Epithelial cell of esophagus (primary cell): Measurements from ENCODE around the gene OR56A4.

Experiments used
- DNase-seq: peaks from one replicate; pipeline ENCODE4 v3.0.0; 2010; ENCODE audit warnings: low read depth
- H3K4me3 ChIP-seq: 2 replicates; pipeline ENCODE4 v1.5.1; 2011; ENCODE audit warnings: mild to moderate bottlenecking, low read length, control low read depth
- TF ChIP-seq, protein P1 (sequence below): IDR thresholded peaks from 2 replicates; pipeline ENCODE4 v1.5.1; 2011; ENCODE audit warnings: low read depth, mild to moderate bottlenecking, low read length, control low read depth, inconsistent platforms; ENCODE audit not compliant: insufficient read depth; ENCODE audit errors: missing control alignments

OR56A4 gene

GRCh38 chr11:6025056-6025455 lies 18.3 kb upstream of the OR56A4 start:
- no peak overlapping the region for H3K4me3 ChIP-seq
- DNase-seq, result no peak
- TF ChIP-seq, protein P1, sequence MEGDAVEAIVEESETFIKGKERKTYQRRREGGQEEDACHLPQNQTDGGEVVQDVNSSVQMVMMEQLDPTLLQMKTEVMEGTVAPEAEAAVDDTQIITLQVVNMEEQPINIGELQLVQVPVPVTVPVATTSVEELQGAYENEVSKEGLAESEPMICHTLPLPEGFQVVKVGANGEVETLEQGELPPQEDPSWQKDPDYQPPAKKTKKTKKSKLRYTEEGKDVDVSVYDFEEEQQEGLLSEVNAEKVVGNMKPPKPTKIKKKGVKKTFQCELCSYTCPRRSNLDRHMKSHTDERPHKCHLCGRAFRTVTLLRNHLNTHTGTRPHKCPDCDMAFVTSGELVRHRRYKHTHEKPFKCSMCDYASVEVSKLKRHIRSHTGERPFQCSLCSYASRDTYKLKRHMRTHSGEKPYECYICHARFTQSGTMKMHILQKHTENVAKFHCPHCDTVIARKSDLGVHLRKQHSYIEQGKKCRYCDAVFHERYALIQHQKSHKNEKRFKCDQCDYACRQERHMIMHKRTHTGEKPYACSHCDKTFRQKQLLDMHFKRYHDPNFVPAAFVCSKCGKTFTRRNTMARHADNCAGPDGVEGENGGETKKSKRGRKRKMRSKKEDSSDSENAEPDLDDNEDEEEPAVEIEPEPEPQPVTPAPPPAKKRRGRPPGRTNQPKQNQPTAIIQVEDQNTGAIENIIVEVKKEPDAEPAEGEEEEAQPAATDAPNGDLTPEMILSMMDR, result no peak

- TF ChIP-seq, protein P1, result peak; percentile 69
- H3K4me3 ChIP-seq, result no peak overlapping the region
- DNase-seq, result peak; percentile 64
Measured at GRCh38 chr11:6022956-6023355, 16.2 kb upstream of the OR56A4 start.

DNA sequence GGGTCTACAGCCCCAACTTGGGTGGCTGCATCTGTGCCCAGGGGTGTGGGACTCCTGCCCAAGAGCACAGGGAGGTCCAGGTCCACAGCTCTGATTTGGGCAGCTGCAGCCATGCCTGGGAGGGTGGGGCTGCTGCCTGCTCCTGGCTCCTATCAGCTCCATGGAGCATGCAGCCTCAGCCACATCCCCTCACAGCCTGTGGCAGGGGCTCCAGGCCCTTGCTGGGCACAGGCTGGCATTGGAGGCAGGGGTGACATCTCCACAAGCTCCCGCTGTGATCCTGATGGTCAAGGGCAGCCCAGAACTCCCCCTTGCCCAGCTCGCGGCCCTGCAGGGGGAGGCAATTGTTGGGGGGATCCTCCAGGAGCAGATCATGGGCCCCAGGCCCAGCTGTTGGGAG lies 6.3 kb upstream of the OR56A4 start:
- DNase-seq, result no peak
- no peak overlapping the region for H3K4me3 ChIP-seq
- TF ChIP-seq, protein P1, result no peak

DNA sequence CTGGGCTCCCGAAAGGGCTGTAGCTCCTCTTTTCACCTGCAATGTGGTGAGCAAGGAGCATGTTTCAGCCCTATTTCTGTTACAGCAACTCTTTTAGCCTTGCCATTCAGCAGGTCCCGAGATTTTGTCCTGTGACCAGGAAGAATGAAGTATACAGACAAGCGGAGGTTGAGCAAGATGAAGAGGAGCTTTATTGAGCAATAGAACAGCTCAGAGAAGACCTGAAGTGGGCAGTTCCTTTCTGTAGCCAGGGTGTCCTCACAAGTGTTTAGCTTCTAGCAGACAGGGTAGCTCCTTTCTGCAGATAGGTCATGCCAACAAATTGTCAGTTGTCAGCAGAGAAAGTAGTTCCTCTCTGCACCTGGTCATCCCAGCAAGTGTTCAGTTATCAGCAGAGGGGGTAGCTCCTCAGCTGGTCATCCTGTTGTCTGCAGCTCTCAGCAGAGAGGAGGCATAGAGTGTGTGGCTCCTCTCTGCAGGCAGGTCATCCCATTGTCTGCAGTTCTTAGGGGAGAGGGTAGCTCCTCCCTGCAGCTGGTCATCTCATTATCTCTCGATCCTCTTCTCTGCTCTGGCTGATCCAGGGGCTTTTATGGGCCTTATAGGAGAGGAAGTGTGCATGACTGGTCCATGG lies 5.4 kb upstream of the OR56A4 start:
- H3K4me3 ChIP-seq, result no peak overlapping the region
- TF ChIP-seq, protein P1, result no peak
- no peak for DNase-seq

DNA sequence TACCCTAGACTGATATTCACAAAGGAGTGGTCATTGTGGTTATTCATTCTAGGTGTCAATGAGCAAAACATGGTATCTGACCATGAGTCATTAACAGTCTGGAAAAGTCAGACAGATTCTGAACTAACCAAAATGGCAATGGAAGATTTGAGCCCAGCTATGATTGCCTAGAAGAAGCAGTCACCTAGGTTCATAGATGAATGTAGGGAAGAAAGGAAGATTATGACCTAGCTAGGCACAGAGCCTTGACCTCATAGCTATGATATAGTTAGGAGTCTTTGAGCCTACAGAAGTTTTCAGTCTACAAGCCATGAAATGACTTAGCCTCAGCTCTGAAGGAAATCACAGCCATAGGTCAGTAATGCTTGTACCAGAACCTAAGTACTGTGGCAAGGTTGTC lies 351 bp downstream of the OR56A4 start:
- no peak overlapping the region for H3K4me3 ChIP-seq
- no peak for DNase-seq
- TF ChIP-seq, protein P1, result no peak

DNA sequence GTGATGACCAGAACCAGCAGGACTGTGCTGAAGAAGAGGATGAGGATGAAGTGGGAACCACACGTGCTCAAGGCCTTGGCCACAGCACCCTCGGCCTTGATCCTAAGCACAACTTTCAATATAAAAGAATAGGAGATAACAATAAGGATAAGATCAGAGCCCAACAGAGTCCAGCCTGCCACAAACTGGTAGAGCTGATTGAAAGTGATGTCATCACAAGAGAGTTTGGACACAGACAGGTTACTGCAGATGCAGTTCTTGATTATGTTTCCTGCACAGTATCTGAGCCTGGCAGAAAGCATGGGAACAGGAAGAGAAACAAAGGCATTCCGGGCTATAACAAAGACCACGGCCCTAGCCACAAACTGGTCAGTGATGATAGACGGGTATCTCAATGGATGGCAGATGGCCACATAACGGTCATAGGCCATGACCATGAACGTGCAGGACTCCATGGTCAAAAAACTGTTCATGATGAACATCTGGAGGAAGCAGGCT lies 4.5 kb downstream of the OR56A4 start:
- H3K4me3 ChIP-seq, result no peak overlapping the region
- TF ChIP-seq, protein P1, result no peak
- no peak for DNase-seq

- no peak overlapping the region for H3K4me3 ChIP-seq
Measured at GRCh38 chr11:5994791-5995190, 12.0 kb downstream of the OR56A4 start.

More at GRCh38 chr11:5994791-5995190, 12.0 kb downstream of the OR56A4 start:
- TF ChIP-seq, protein P1, result no peak
- DNase-seq, result no peak
